WTC11 (cell line): ENCODE measurements around the gene RBM19. TPM values are rescaled to one million over a fixed set of nuclear protein-coding genes. Genes with fewer than 3 reads are reported as not detected.

Experiments used
- ATAC-seq: fragments of 200-7000 bp; cut with Tn5 transposase; 2 replicates; pipeline ENCODE4 v1.10.0; 2021; ENCODE audit warnings: mild to moderate bottlenecking, moderate library complexity
- CTCF ChIA-PET: fragments of 300-600 bp; sonication (Branson Sonifier 250); formaldehyde crosslinking; loops from one replicate; lab custom pipeline; 2021; ENCODE audit warnings: antibody characterized with exemption; lab: Charles Lee
- POLR2A ChIA-PET: fragments of 350-600 bp; sonication (Branson Sonifier 250); formaldehyde crosslinking; loops from one replicate; lab custom pipeline; 2021; ENCODE audit warnings: antibody characterized with exemption; lab: Charles Lee
- DNase-seq: peaks from one replicate; pipeline ENCODE4 v3.0.0; 2021; ENCODE audit warnings: low spot score
- H3K27ac Mint-ChIP-seq: 2 replicates; pipeline ENCODE4 v1.8.0; 2021; ENCODE audit warnings: mixed read lengths
- H3K27me3 Mint-ChIP-seq: 2 replicates; pipeline ENCODE4 v1.8.0; 2021; ENCODE audit warnings: low read depth, mild to moderate bottlenecking, moderate library complexity, mixed read lengths
- H3K36me3 Mint-ChIP-seq: 2 replicates; pipeline ENCODE4 v1.8.0; 2021; ENCODE audit warnings: mixed read lengths
- H3K4me1 Mint-ChIP-seq: 2 replicates; pipeline ENCODE4 v1.8.0; 2022; ENCODE audit warnings: mixed read lengths
- H3K4me3 Mint-ChIP-seq: 2 replicates; pipeline ENCODE4 v1.8.0; 2021; ENCODE audit warnings: mild to moderate bottlenecking, moderate library complexity, mixed read lengths
- H3K9me3 Mint-ChIP-seq: 2 replicates; pipeline ENCODE4 v1.8.0; 2021; ENCODE audit warnings: mixed read lengths
- ATF3 ChIP-seq: sonication (generic); formaldehyde crosslinking; conservative IDR thresholded peaks from 2 replicates; pipeline ENCODE4 v1.8.1; 2022; ENCODE audit warnings: mild to moderate bottlenecking, missing genetic modification reagents
- E2F1 ChIP-seq: sonication (generic); formaldehyde crosslinking; IDR thresholded peaks from 2 replicates; pipeline ENCODE4 v1.8.0; 2022; ENCODE audit warnings: mild to moderate bottlenecking, missing genetic modification reagents
- FOXP1 ChIP-seq: sonication (generic); formaldehyde crosslinking; IDR thresholded peaks from 2 replicates; pipeline ENCODE4 v1.8.0; 2022; ENCODE audit warnings: missing genetic modification reagents, mild to moderate bottlenecking, moderate library complexity, borderline replicate concordance
- FOXP4 ChIP-seq: sonication (generic); formaldehyde crosslinking; IDR thresholded peaks from 2 replicates; pipeline ENCODE4 v1.8.0; 2022; ENCODE audit warnings: mild to moderate bottlenecking, missing genetic modification reagents
- GTF2I ChIP-seq: fragments of 250-450 bp; sonication (Bioruptor Pico); conservative IDR thresholded peaks from 2 replicates; pipeline ENCODE4 v1.4.0; 2021; ENCODE audit warnings: mild to moderate bottlenecking
- IRF1 ChIP-seq: sonication (generic); formaldehyde crosslinking; IDR thresholded peaks from 2 replicates; pipeline ENCODE4 v1.8.0; 2023; ENCODE audit warnings: missing genetic modification reagents
- MLX ChIP-seq: sonication (generic); formaldehyde crosslinking; IDR thresholded peaks from 2 replicates; pipeline ENCODE4 v1.8.1; 2023; ENCODE audit warnings: mild to moderate bottlenecking, missing genetic modification reagents, moderate library complexity
- MYBL2 ChIP-seq: sonication (generic); formaldehyde crosslinking; IDR thresholded peaks from 2 replicates; pipeline ENCODE4 v1.8.1; 2023; ENCODE audit warnings: mild to moderate bottlenecking, moderate library complexity, missing genetic modification reagents
- SMAD4 ChIP-seq: sonication (generic); formaldehyde crosslinking; IDR thresholded peaks from 2 replicates; pipeline ENCODE4 v1.8.0; 2022; ENCODE audit warnings: mild to moderate bottlenecking, missing genetic modification reagents
- SOX15 ChIP-seq: fragments of 250-450 bp; sonication (Bioruptor Pico); IDR thresholded peaks from 2 replicates; pipeline ENCODE4 v1.9.0; 2021; ENCODE audit warnings: mild to moderate bottlenecking
- SP1 ChIP-seq: sonication (generic); formaldehyde crosslinking; conservative IDR thresholded peaks from 2 replicates; pipeline ENCODE4 v1.8.1; 2022; ENCODE audit warnings: missing genetic modification reagents
- TCF7 ChIP-seq: sonication (generic); formaldehyde crosslinking; IDR thresholded peaks from 2 replicates; pipeline ENCODE4 v1.8.0; 2022; ENCODE audit warnings: mild to moderate bottlenecking, low read depth, missing genetic modification reagents, moderate library complexity
- ZMAT4 ChIP-seq: fragments of 250-450 bp; sonication (Bioruptor Pico); IDR thresholded peaks from 2 replicates; pipeline ENCODE4 v1.9.0; 2021; ENCODE audit warnings: mild to moderate bottlenecking
- ZNF219 ChIP-seq: sonication (generic); formaldehyde crosslinking; IDR thresholded peaks from 2 replicates; pipeline ENCODE4 v1.8.0; 2023; ENCODE audit warnings: missing genetic modification reagents, mild to moderate bottlenecking, borderline replicate concordance
- ZNF317 ChIP-seq: sonication (generic); formaldehyde crosslinking; IDR thresholded peaks from 2 replicates; pipeline ENCODE4 v1.8.1; 2023; ENCODE audit warnings: low read depth, mild to moderate bottlenecking, moderate library complexity, missing genetic modification reagents, borderline replicate concordance
- ZNF423 ChIP-seq: fragments of 250-450 bp; sonication (Bioruptor Pico); IDR thresholded peaks from 2 replicates; pipeline ENCODE4 v2.1.2; 2022; ENCODE audit warnings: mild to moderate bottlenecking, moderate library complexity
- ZNF671 ChIP-seq: fragments of 250-450 bp; sonication (Bioruptor Pico); IDR thresholded peaks from 2 replicates; pipeline ENCODE4 v1.8.0; 2021; ENCODE audit warnings: mild to moderate bottlenecking
- total RNA-seq: library from RNA; stranded (reverse); gene quantifications from 3 replicates; pipeline ENCODE4 v1.2.3, GENCODE V29; 2021

RBM19 gene
- total RNA-seq, 1 experiment from 2014 or later, result 60.1 TPM

GRCh38 chr12:113910751-113911272 is 55.3 kb downstream of the RBM19 start:
- Mint-ChIP-seq H3K36me3 (peaks cover 20% of the 10 kb centered on the region), H3K4me3 (no peak overlapping the region), H3K4me1 (peaks cover 7% of the 10 kb centered on the region), H3K9me3 (no peaks in the 10 kb centered on the region), H3K27ac (no peak overlapping the region), H3K27me3 (no peaks in the 10 kb centered on the region)
- ChIA-PET CTCF (interaction anchor here (1.0 to 2.7 kb wide), 4 partner anchors 43 to 485 kb away, joined by 3 to 13 read pairs (median 3); no protein-coding TSS in a partner anchor), POLR2A (no interaction called here)
- TF ChIP-seq FOXP1 (CRISPR knock-in tag), result no peak
- TF ChIP-seq IRF1 (CRISPR knock-in tag), result no peak
- TF ChIP-seq ZNF219 (CRISPR knock-in tag), result no peak
- no peak for TF ChIP-seq MLX
- TF ChIP-seq SMAD4 (CRISPR knock-in tag), result no peak
- no peak for TF ChIP-seq ZMAT4 (CRISPR knock-in tag)
- no peak for TF ChIP-seq ZNF317 (CRISPR knock-in tag)
- TF ChIP-seq SOX15 (CRISPR knock-in tag), result no peak
- TF ChIP-seq GTF2I (CRISPR knock-in tag), result no peak
- no peak for TF ChIP-seq ATF3 (CRISPR knock-in tag)
- TF ChIP-seq ZNF671 (CRISPR knock-in tag), result no peak
- no peak for ATAC-seq
- no peak for DNase-seq

- Mint-ChIP-seq H3K27ac (no peak overlapping the region), H3K4me3 (no peak overlapping the region), H3K36me3 (peaks cover 20% of the 10 kb centered on the region), H3K27me3 (no peaks in the 10 kb centered on the region), H3K4me1 (peaks cover 7% of the 10 kb centered on the region), H3K9me3 (no peaks in the 10 kb centered on the region)
- CTCF ChIA-PET, result interaction anchor here (1.0 to 2.7 kb wide), 4 partner anchors 42 to 484 kb away, joined by 3 to 13 read pairs (median 3); no protein-coding TSS in a partner anchor
- DNase-seq (no peak), ATAC-seq (no peak)
- no peak for TF ChIP-seq TCF7 (CRISPR knock-in tag)
- no peak for TF ChIP-seq ZNF423 (CRISPR knock-in tag)
- TF ChIP-seq E2F1 (CRISPR knock-in tag), result no peak
- no peak for TF ChIP-seq FOXP4 (CRISPR knock-in tag)
- no peak for TF ChIP-seq SP1 (CRISPR knock-in tag)
- no peak for TF ChIP-seq MYBL2
- POLR2A ChIA-PET, result no interaction called here
These were observed 56.2 kb downstream of the RBM19 start for GRCh38 chr12:113909776-113910420.
